HG03521 (cell line): Measurements from ENCODE around the gene MMP15.

Experiments
- ATAC-seq: cut with Tn5 transposase; IDR thresholded peaks from one replicate; pipeline ENCODE4 v1.9.1; 2021; ENCODE audit warnings: mild to moderate bottlenecking, moderate library complexity; ENCODE audit not compliant: unreplicated experiment

The MMP15 gene

GRCh38 chr16:58034774-58035173 is 9.2 kb downstream of the MMP15 start:
- ATAC-seq = no peak

DNA sequence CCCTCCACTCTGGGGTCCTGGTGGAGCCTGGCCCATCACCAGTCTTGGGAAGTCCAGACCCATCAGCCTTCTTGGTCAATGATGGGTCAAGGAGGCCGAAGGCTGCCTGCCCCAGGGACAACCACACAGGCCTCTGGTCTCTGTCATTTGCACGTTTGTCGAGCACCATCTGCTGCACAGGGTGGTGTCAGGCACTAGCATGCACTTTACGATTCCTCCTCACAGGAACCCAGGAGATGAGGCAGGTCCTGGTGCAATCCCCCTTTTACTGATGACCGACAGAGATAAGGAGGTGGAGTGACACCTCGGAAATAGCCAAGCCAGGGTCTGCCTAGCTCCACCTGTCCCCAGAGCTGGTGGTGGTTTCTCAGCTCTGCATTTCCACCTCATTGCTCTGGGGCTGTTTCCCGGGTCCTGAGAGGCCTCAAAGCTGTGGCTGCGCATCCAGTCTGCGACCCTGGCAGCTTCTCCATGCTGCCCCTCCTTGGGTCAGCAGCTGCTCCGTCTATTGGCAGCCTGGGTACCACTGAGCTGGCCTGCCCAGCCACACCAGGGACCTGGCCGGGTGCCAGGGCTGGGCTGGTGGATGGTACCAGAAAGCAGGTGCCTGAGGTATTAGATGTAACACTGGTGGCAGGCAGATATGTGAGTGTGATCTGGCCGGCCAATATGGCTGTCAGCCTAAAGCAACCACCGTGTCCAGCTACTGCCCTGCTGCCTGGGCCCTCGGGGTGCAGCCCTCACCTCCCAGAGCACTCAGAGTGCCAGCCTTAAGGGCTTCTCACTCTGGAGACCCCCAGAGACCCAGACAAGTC is 10.0 kb downstream of the MMP15 start:
- no peak for ATAC-seq

GRCh38 chr16:58036943-58037342 is 11.4 kb downstream of the MMP15 start:
- no peak for ATAC-seq

DNA sequence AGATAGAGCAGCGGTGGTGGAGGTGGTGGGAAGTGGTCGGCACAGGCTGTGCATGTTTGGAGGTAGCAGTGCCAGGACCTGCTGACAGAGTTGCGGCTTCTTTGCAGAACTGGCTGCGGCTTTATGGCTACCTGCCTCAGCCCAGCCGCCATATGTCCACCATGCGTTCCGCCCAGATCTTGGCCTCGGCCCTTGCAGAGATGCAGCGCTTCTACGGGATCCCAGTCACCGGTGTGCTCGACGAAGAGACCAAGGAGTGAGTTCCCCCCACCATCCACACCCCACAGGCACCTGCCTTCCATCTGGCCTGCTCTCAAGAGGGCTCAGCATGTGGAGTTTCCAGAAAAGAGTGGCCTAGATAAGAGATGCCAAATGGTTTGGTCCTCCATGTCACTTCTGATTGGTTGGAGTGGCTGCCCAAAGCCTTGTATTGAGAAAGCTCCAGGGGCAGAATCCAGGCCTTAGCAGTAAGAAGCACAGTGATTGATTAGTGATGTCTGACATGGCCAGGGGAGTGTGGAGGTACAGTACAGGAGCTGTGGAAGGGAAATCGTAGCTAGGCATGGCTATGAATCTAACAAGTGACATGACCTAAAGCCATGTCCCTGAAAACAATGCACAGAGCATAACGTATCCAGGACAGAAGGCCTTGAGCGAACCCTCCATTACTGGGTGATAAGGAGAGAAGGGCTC is 12.0 kb downstream of the MMP15 start:
- ATAC-seq = no peak

GRCh38 chr16:58038219-58038641 is 12.7 kb downstream of the MMP15 start:
- ATAC-seq = no peak

DNA sequence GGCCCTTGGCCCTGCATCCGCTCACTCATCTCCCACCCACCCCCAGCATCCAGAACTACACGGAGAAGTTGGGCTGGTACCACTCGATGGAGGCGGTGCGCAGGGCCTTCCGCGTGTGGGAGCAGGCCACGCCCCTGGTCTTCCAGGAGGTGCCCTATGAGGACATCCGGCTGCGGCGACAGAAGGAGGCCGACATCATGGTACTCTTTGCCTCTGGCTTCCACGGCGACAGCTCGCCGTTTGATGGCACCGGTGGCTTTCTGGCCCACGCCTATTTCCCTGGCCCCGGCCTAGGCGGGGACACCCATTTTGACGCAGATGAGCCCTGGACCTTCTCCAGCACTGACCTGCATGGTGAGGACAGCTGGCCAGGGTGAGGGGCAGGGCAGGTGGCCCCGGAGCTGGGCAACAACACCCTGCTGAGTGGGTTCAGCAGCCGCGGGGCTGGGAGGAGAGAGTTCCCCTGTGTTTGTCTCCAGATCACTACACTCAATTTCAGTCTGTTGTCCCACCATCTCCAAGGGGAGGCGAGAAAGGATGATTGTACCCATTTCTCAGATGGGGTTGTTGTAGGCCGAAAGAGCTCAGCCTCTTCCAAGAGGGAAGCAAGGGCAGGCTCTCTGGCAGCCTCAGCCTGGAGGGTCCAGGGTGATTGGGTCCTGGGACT is 14.4 kb downstream of the MMP15 start:
- ATAC-seq = no peak

GRCh38 chr16:58040496-58040846 is 14.9 kb downstream of the MMP15 start:
- no peak for ATAC-seq

GRCh38 chr16:58040945-58041627 is 15.5 kb downstream of the MMP15 start:
- ATAC-seq = no peak

DNA sequence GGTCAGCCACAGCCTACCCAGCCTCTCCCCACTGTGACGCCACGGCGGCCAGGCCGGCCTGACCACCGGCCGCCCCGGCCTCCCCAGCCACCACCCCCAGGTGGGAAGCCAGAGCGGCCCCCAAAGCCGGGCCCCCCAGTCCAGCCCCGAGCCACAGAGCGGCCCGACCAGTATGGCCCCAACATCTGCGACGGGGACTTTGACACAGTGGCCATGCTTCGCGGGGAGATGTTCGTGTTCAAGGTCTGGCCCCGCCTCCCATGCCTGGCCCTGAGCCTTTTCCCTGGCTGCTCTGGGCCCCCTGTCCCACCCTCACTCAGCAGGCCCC is 16.0 kb downstream of the MMP15 start:
- ATAC-seq = no peak

- no peak for ATAC-seq
These were observed 16.7 kb downstream of the MMP15 start for GRCh38 chr16:58042001-58042885.

GRCh38 chr16:58042886-58043515 is 17.4 kb downstream of the MMP15 start:
- no peak for ATAC-seq

DNA sequence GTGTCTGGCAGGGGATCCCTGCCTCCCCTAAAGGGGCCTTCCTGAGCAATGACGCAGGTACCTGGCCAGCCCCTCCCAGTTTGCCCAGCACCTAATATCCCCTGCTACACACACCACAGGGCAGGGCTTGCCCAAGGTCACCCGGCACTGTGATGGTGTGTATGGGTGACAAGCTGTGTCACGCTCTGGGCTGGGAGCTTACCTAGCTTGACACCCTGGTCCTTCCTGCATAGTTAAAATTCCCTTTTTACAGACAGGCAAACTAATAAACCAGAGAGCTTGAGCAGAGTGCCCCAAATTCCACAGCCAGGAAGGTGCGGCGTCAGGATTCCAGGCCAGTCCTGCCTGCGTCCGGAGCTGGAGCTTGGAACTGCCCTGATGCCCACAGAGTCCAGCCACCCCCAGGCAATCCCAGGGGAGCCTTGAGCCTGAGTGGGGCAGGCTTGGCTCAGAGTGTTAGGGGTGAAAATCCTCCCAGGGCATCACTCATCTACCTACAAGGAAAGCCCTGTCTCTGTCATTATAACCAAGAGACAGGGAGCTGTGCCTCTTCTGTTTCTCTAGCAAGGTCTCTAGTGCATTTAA is 18.1 kb downstream of the MMP15 start:
- ATAC-seq = no peak

DNA sequence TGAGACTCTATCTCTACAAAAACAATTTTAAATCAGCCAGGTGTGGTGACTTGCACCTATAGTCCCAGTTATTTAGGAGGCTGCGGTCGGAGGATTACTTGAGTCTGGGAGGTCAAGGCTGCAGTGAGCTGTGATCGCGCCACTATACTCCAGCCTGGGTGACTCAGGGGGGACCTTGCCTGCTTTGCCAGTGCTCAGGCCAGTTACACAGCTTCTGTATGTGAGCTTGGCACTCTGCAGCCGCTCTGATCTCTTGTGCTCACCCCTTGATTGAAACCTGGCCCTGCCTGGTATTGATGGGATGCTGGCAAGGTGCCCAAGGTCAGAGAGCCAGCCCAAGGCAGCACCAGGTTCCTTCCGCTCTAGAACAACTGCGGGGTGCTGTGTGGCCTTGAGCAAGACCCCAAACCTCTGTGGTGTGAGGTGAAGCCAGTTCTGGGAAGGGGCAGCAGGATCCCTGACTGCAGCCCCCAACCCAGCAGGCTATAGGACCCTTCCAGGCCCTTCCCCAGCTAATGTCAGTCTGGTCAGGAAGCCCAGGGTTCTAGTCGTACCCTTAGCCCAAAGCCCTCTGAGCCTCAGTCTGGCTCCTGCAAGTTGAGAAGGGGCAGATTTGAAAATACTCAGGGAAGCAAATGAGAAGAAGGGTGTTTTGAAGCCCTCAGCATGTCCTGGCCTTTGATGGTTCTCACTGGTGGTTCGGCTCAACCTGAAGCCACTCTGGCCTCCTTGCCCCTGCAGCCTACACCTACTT is 18.9 kb downstream of the MMP15 start:
- ATAC-seq = no peak

- no peak for ATAC-seq
These were observed 19.5 kb downstream of the MMP15 start for GRCh38 chr16:58045096-58045495.

DNA sequence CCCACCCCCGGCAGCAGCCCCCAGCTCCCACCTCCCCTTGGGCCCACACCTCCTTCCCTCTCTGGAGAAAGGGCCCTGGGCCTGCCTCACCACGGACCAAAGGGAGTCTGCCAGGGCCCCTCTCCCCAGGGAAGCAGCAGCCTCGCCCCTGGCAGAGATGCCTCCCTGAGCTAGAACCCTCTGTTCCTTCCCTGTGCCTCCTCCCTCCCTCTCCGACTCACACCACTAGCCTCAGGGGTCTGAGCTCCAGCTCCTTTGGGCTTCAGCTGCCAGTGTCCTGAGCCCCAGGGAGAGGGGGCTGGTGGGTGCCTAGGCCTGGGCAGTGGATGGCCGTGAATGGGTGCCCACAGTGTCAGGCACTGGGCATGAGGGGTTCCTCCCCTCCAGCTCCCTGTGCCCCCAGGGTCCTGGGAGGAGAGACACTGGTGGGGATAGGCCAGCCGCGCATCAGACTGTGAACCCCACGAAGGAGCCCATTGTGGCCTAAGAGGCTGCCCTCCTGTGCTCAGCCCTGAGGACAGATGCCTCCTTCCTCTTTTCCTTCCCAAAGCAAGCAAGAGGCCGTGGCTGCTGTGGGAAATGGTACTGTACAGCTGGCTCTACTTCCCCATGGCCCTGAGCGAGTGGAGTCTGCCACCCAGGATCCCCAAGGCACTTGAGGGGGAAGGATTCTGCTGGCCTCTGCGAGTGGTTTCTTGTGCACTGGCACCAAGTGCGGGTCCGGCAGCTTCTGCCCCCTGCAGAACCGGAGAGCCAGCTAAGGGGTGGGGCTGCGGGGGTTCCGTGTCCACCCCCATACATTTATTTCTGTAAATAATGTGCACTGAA is 20.7 kb downstream of the MMP15 start:
- ATAC-seq = no peak

DNA sequence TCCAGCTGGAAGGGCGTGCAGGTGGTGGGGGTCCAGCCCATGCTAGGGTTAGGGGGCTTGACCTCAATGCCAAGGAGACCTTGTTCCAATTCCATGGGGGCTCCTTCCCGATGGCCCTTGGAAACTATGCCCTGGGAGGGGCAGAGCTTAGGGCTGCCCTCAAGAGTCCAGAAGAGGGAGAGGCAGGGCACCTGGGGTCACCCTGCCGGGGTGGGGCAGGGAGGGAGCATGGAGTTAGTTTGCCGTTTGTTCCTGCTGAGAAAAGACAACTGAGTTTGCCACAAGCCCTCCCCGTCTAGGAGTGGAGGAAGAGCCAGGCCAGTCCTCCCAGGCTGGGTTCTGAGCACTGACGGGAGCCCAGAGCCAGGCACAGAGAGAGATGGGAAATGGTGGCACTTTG is 21.4 kb downstream of the MMP15 start:
- ATAC-seq = no peak

GRCh38 chr16:58047557-58048348 is 22.2 kb downstream of the MMP15 start:
- ATAC-seq = no peak
